ENCODE measurements around the gene BLOC1S4.
A peak's percentile ranks its signal among the peaks of the same experiment; 100 is the strongest.

Gene BLOC1S4

DNA sequence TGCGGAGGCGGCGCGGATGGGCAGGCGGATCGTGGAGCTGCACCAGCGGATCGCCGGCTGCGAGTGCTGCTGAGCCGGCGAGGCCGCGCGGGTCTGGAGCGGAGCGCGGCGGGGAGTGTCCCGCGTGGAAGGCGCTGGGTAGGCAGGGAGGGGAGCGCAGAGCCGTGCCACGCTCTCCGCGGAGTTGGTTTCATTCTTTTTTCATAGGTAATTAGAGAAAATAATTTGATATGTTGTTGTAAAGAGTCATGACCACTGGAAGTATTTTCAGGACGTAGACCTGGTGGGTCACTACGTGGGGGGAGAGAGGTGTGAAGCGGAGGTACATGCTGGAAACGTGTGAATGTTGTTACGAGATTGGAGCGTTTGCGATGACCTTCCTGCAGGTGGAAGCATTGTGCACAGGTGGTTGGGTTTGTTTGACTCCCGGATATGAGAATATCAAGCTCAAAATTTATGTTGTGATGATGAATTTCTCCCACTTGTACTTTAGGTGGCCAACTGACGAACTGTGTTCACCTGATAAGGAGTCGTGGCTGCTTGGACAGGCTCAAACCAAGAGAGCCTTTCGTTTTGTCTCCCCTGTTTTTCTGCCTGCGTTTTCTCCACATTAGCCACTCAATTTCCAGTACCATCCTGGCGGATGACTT, 41.3 kb upstream of the BLOC1S4 start:
- in situ Hi-C loops (cut with MboI; ENCODE audit: low pct_unique_long_range_greater_than_20kb, low sequenced_read_pairs, unreplicated experiment), result no loop called here
- TF ChIP-seq, protein P1, sequence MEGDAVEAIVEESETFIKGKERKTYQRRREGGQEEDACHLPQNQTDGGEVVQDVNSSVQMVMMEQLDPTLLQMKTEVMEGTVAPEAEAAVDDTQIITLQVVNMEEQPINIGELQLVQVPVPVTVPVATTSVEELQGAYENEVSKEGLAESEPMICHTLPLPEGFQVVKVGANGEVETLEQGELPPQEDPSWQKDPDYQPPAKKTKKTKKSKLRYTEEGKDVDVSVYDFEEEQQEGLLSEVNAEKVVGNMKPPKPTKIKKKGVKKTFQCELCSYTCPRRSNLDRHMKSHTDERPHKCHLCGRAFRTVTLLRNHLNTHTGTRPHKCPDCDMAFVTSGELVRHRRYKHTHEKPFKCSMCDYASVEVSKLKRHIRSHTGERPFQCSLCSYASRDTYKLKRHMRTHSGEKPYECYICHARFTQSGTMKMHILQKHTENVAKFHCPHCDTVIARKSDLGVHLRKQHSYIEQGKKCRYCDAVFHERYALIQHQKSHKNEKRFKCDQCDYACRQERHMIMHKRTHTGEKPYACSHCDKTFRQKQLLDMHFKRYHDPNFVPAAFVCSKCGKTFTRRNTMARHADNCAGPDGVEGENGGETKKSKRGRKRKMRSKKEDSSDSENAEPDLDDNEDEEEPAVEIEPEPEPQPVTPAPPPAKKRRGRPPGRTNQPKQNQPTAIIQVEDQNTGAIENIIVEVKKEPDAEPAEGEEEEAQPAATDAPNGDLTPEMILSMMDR (IDR thresholded peaks at IDR 0.05; ENCODE audit: extremely low read depth, insufficient read depth, missing control alignments), result peak; percentile 42
- peak; percentile 76 for DNase-seq (ENCODE audit: low spot score)

DNA sequence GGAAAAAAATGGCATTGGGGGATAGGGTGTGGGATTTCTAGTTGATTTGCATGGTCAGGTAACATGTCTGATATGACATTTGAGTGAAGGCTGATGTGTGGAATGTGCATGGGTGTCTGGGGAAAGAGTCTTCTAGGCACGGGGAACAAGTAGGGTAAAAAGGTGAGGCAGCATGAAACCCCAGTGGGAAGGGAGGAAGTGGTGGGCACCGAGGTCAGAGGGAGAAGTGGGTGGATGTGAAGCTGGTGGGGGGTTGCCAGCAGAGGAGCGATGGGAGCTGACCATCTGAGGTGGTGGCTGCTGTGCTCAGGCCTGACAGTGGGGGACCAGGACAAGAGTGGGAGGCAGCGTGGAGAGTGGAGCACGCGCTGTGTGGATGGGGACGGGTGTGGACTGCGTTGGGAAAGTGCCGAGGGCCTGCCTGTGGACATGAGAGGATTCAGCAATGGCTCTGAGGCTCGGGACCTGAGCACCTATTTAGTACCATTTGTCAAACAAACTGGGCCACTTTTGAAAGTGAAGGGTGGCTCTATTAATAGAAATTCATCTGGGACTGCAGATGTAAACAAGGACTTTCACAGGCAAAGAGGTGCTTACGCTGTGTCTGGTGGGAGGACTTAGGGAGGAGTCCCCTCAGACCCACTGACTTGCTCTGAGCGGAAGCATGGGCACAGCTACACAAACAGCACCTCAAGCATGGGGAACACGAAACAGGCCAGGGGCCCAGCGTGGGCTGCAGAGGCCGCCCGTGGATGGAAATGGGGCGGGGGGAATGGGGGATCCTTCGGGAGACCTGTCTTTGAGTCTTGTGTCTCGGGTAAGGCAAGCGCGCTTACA, 39.0 kb upstream of the BLOC1S4 start:
- DNase-seq (ENCODE audit: low spot score), result no peak
- TF ChIP-seq, protein P1 (IDR thresholded peaks at IDR 0.05; ENCODE audit: extremely low read depth, insufficient read depth, missing control alignments), result no peak
- in situ Hi-C loops (cut with MboI; ENCODE audit: low pct_unique_long_range_greater_than_20kb, low sequenced_read_pairs, unreplicated experiment), result no loop called here

DNA sequence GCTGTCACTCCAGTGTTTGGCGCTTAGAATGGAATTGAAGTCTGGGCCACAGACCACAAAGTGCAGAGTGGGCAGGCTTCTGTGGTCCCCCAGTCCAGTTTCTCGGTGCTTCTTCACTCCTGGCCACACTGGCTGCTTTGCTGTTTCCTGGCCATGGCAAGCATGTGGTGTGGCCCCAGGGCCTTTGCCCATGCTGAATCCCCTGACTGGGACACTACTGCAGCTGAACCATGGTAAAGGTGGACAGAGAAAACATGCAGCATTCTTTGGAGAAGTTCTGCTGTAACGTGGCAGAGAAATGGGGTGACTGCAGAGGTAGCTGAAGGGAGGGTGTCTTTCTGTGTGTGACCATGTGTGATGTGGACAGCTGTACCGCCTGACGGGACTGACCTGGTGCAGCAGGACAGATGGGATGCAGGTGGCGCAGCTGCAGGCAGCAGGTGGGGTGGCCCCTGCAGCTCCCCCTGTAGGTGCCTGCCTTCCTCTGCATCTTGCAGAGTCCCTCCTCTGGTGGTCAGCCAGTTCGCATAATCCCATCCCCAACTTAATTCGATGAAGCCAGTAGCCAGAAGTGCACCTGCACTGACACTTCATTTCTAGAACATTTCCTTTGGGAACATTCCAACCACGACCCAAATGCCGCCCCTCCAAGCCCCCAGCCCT, 35.5 kb upstream of the BLOC1S4 start:
- no peak for DNase-seq (ENCODE audit: low spot score)
- in situ Hi-C loops (cut with MboI; ENCODE audit: low pct_unique_long_range_greater_than_20kb, low sequenced_read_pairs, unreplicated experiment), result no loop called here
- TF ChIP-seq, protein P1 (IDR thresholded peaks at IDR 0.05; ENCODE audit: extremely low read depth, insufficient read depth, missing control alignments), result peak; percentile 21

DNA sequence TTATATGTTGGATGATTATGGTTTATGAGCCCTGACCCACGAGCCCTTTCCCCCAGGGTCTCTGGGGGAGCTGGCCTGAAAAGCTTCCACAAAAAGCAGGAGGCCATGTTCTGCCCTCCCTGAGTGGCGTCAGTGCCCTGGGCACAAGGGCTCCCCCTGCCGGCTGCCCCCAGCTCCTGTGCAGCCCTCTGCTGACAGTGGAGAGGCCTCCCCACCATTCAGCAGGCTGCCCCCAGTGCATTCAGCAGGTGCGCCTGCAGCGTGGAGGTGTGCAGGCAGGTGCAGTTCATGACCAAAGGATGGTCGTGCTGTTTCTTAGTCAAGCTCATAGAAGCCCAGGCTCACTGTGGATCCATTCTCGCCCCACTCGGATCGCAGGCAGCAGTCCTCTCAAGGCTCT, 34.8 kb upstream of the BLOC1S4 start:
- no peak for DNase-seq (ENCODE audit: low spot score)
- TF ChIP-seq, protein P1 (IDR thresholded peaks at IDR 0.05; ENCODE audit: extremely low read depth, insufficient read depth, missing control alignments), result no peak
- in situ Hi-C loops (cut with MboI; ENCODE audit: low pct_unique_long_range_greater_than_20kb, low sequenced_read_pairs, unreplicated experiment), result no loop called here

DNA sequence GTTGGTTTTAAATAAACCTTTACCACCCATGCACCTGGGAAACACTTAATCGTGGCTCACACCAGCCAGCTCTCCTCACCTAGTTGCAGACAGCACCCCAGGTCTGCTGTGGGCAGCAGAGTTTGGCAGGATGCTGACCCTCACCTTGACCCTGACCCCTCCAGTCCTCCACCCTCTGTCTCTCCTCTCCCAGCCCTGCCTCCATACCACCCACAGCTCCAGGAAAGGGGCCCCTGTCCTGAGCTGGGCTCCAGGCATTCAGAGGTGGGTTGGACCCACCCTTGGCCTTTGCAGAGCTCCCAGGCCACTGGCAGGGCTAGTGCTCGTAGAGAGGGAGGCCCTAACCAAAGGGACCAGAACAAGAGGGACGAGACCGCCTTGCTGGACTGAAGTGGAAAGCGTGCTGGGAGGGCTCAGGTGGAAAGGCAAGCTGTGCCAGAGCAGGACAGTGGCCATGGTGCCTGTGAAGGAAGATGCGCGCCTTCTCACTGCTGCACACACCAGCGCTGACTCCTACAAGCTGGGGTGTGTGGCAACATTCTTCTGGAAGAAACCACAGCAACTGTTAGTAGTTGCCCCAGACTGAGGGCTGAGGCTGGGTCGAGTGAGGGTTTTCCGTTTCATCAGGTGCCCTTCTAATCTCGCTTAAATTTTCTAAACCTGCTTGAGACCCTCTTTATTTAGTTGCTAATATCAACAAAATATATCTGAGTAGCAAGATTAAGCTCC, 32.9 kb upstream of the BLOC1S4 start:
- in situ Hi-C loops (cut with MboI; ENCODE audit: low pct_unique_long_range_greater_than_20kb, low sequenced_read_pairs, unreplicated experiment), result no loop called here

More for the DNA sequence above, 32.9 kb upstream of the BLOC1S4 start:
- DNase-seq (ENCODE audit: low spot score), result no peak
- TF ChIP-seq, protein P1 (IDR thresholded peaks at IDR 0.05; ENCODE audit: extremely low read depth, insufficient read depth, missing control alignments), result no peak

Measured in GM13977 (cell line).